ENCODE measurements around the gene EMP2. TPM values are rescaled to one million over a fixed set of nuclear protein-coding genes. Genes with fewer than 3 reads are reported as not detected.
A peak's percentile ranks its signal among the peaks of the same experiment; 100 is the strongest.

The EMP2 gene
- total RNA-seq, 1 donor from 2014 or later, result 6.5 TPM

DNA sequence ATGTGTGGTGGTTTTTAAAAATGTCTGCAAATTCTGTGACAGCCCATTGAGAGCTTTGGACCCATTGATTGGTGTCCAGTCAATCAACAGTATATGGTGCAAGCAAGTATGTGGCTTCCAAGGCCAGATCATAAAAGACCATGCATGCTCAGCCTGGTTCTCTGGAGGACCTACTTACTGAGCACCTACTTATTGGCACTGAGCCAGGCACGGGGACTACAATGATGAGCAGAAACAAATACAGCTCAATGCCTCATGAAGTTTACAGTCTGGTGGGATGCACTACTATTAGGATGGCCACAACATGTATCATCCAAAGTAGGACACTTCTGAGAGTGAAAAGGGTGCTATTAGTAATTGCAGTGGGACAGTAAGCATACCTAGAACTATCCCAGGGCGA is 7.2 kb upstream of the EMP2 start:
- no peak for DNase-seq (ENCODE audit: low read depth)
- H3K4me3 ChIP-seq (ENCODE audit: low read depth, low read length), result no peak overlapping the region
- TF ChIP-seq, protein P1, sequence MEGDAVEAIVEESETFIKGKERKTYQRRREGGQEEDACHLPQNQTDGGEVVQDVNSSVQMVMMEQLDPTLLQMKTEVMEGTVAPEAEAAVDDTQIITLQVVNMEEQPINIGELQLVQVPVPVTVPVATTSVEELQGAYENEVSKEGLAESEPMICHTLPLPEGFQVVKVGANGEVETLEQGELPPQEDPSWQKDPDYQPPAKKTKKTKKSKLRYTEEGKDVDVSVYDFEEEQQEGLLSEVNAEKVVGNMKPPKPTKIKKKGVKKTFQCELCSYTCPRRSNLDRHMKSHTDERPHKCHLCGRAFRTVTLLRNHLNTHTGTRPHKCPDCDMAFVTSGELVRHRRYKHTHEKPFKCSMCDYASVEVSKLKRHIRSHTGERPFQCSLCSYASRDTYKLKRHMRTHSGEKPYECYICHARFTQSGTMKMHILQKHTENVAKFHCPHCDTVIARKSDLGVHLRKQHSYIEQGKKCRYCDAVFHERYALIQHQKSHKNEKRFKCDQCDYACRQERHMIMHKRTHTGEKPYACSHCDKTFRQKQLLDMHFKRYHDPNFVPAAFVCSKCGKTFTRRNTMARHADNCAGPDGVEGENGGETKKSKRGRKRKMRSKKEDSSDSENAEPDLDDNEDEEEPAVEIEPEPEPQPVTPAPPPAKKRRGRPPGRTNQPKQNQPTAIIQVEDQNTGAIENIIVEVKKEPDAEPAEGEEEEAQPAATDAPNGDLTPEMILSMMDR (conservative IDR thresholded peaks at IDR 0.05; ENCODE audit: low read depth, low read length), result no peak

- TF ChIP-seq, protein P1 (conservative IDR thresholded peaks at IDR 0.05; ENCODE audit: low read depth, low read length), result no peak
- H3K4me3 ChIP-seq (ENCODE audit: low read depth, low read length), result no peak overlapping the region
- no peak for DNase-seq (ENCODE audit: low read depth)
Observed at GRCh38 chr16:10584981-10585438, 4.6 kb upstream of the EMP2 start.

GRCh38 chr16:10583269-10583668 is 2.9 kb upstream of the EMP2 start:
- DNase-seq (ENCODE audit: low read depth), result no peak
- no peak overlapping the region for H3K4me3 ChIP-seq (ENCODE audit: low read depth, low read length)
- TF ChIP-seq, protein P1 (conservative IDR thresholded peaks at IDR 0.05; ENCODE audit: low read depth, low read length), result no peak

GRCh38 chr16:10581507-10581906 is 1.1 kb upstream of the EMP2 start:
- TF ChIP-seq, protein P1 (conservative IDR thresholded peaks at IDR 0.05; ENCODE audit: low read depth, low read length), result no peak
- DNase-seq (ENCODE audit: low read depth), result no peak
- H3K4me3 ChIP-seq (ENCODE audit: low read depth, low read length), result no peak overlapping the region

- TF ChIP-seq, protein P1 (conservative IDR thresholded peaks at IDR 0.05; ENCODE audit: low read depth, low read length), result no peak
- DNase-seq (ENCODE audit: low read depth), result no peak
- H3K4me3 ChIP-seq (ENCODE audit: low read depth, low read length), result peak overlapping the region; percentile 66
Observed at GRCh38 chr16:10580883-10581247, 467 bp upstream of the EMP2 start.

DNA sequence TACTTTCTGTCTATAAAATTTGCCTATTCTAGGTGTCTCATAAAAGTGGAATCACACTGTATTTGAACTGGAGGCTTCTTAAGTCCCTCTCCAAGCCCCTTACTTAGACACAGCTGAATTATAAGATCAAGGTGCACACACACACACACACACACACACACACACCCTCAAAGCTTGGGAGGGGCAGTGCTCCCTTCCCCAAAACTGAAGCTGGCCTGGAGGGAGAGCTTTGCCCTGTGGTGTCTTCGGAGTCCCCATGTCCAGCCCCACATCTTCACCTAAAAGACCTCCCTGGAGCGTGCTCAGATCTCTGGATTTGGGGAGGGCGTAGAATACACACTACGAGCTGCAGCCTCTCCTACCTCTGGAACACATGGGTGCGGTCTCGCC is 828 bp downstream of the EMP2 start:
- TF ChIP-seq, protein P1 (conservative IDR thresholded peaks at IDR 0.05; ENCODE audit: low read depth, low read length), result no peak
- DNase-seq (ENCODE audit: low read depth), result no peak
- peak overlapping the region; percentile 66 for H3K4me3 ChIP-seq (ENCODE audit: low read depth, low read length)

DNA sequence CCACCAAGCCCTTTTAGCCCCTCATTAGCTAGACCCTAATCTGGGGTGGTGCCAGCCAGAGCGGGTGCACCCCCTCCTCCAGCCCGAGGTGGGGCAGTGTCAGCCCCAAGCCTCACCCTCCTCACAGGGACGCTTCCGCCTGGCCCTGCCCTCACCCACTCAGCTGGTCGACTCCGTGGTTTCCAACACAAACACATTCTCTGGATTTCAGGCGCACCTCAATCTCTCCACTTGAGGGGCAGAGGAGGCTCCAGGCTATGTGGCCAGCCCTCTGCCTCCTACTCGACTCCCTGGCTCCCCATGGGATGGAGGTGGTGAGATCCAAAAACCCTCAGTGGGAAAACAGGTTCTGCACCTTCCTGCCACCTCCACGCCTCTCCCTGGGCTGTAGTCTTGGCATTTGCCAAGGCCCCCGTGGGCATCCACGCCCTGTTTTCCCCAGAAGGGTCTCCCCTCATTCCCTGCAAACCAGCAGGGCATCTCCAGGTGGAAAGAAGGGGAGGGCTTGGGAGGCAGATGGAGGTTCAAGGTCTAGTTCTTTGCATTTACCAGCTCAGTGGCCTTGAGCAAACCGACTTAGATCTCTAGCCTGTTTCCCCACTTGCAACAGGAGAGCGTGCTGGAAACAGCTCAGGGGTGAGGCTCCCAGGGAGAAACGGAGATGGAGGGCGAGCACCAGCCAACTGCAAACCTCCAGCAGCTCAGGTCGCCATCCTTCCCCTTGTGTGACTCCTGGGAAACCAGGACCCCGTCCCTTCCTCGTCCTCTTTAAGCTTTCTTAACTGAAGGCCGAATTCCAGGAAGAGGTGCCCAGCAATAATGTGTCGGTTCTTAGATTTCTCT is 1.7 kb downstream of the EMP2 start:
- TF ChIP-seq, protein P1 (conservative IDR thresholded peaks at IDR 0.05; ENCODE audit: low read depth, low read length), result no peak
- DNase-seq (ENCODE audit: low read depth), result no peak
- H3K4me3 ChIP-seq (ENCODE audit: low read depth, low read length), result no peak overlapping the region
